HG03354 (cell line): Measurements from ENCODE around the gene ASB1.
A peak's percentile ranks its signal among the peaks of the same experiment; 100 is the strongest.

Experiments used
- ATAC-seq: cut with Tn5 transposase; IDR thresholded peaks from one replicate; pipeline ENCODE4 v1.9.1; 2021; ENCODE audit warnings: mild to moderate bottlenecking; ENCODE audit not compliant: unreplicated experiment, poor library complexity, severe bottlenecking

The ASB1 gene

GRCh38 chr2:238426568-238427434, at the start of gene ASB1:
TSS of gene ASB1 (plus strand) at chr2:238426927. CDS start at chr2:238427071, 144 bp downstream.
- peak; percentile 86 for ATAC-seq

- ATAC-seq, result no peak
These were observed 48.3 kb upstream of the ASB1 start for GRCh38 chr2:238378230-238379095.

- ATAC-seq, result no peak
These were observed 47.5 kb upstream of the ASB1 start for GRCh38 chr2:238379096-238379810.

GRCh38 chr2:238380336-238380735, 46.4 kb upstream of the ASB1 start:
- ATAC-seq, result no peak

GRCh38 chr2:238380785-238381184, 45.9 kb upstream of the ASB1 start:
- ATAC-seq, result no peak

GRCh38 chr2:238381341-238382115, 45.2 kb upstream of the ASB1 start:
- ATAC-seq, result no peak

- ATAC-seq, result no peak
These were observed 44.3 kb upstream of the ASB1 start for GRCh38 chr2:238382381-238382781.

GRCh38 chr2:238383135-238383534, 43.6 kb upstream of the ASB1 start:
- no peak for ATAC-seq

GRCh38 chr2:238383743-238384380, 42.9 kb upstream of the ASB1 start:
- no peak for ATAC-seq

GRCh38 chr2:238387332-238387731, 39.4 kb upstream of the ASB1 start:
- no peak for ATAC-seq

- no peak for ATAC-seq
These were observed 37.9 kb upstream of the ASB1 start for GRCh38 chr2:238388794-238389193.

- no peak for ATAC-seq
These were observed 36.6 kb upstream of the ASB1 start for GRCh38 chr2:238389988-238390589.

- ATAC-seq, result no peak
These were observed 35.6 kb upstream of the ASB1 start for GRCh38 chr2:238391042-238391689.

GRCh38 chr2:238396663-238397062, 30.1 kb upstream of the ASB1 start:
- no peak for ATAC-seq

GRCh38 chr2:238397356-238397755, 29.4 kb upstream of the ASB1 start:
- ATAC-seq, result no peak

GRCh38 chr2:238398577-238398976, 28.1 kb upstream of the ASB1 start:
- ATAC-seq, result no peak

- ATAC-seq, result no peak
These were observed 27.6 kb upstream of the ASB1 start for GRCh38 chr2:238399094-238399493.

GRCh38 chr2:238401551-238401950, 25.2 kb upstream of the ASB1 start:
- no peak for ATAC-seq
